ENCODE results near the gene PTPN14. TPM values are rescaled to one million over a fixed set of nuclear protein-coding genes. Genes with fewer than 3 reads are reported as not detected.

The PTPN14 gene
- total RNA-seq, 1 experiment from 2014 or later, result 76.4 TPM

GRCh38 chr1:214440219-214440965 lies 111.0 kb downstream of the PTPN14 start:
- Histone ChIP-seq H3K79me2 (ENCODE audit: insufficient read depth, low read length) (peaks cover 3% of the 10 kb centered on the region; the same call in 1 of the 2 replicates), H2AK5ac (ENCODE audit: insufficient read length, low read length) (no peak overlapping the region), H3K27me3 (ENCODE audit: insufficient read depth, low read length) (no peaks in the 10 kb centered on the region), H4K20me1 (ENCODE audit: control insufficient read depth, insufficient read depth, insufficient read length) (no peaks in the 10 kb centered on the region), H3K9me3 (ENCODE audit: control insufficient read depth, low read depth, low read length) (no peaks in the 10 kb centered on the region), H2AFZ (ENCODE audit: low read length) (no peak overlapping the region), H3K18ac (ENCODE audit: insufficient read length, low read depth, low read length) (no peak overlapping the region), H3K4me2 (ENCODE audit: insufficient read depth, insufficient read length, low read length) (peak overlapping the region; percentile 20), H3K4me1 (ENCODE audit: insufficient read depth, low read length) (peaks cover 15% of the 10 kb centered on the region; the same call in 1 of the 2 replicates), H4K8ac (replicated peaks; ENCODE audit: insufficient read length, low read depth, low read length) (no peak overlapping the region), H3K23ac (ENCODE audit: insufficient read length, low read depth, low read length) (no peak overlapping the region), H3T11ph (ENCODE audit: low read length) (no peak overlapping the region), H3K14ac (ENCODE audit: insufficient read depth, low read length) (no peak overlapping the region), H2BK5ac (ENCODE audit: insufficient read length, low read length) (no peak overlapping the region), H3K23me2 (ENCODE audit: insufficient read length, low read depth, low read length, poor library complexity, severe bottlenecking) (no peaks in the 10 kb centered on the region), H3K4ac (ENCODE audit: low read depth, low read length) (no peak overlapping the region), H3K9ac (ENCODE audit: extremely low read depth, insufficient read length, low read length) (peak overlapping the region; percentile 28), H3K27ac (ENCODE audit: insufficient read length, low read depth, low read length) (peak overlapping the region; percentile 96), H2BK12ac (ENCODE audit: insufficient read length, low read depth, low read length) (no peak overlapping the region), H4K91ac (ENCODE audit: insufficient read length, low read depth, low read length) (peak overlapping the region; percentile 5), H2BK20ac (ENCODE audit: low read depth, low read length, poor library complexity, severe bottlenecking) (no peak overlapping the region), H2BK15ac (ENCODE audit: low read depth, low read length) (no peak overlapping the region), H4K5ac (ENCODE audit: insufficient read length, low read depth, low read length) (no peak overlapping the region), H2BK120ac (ENCODE audit: low read depth, low read length, poor library complexity, severe bottlenecking) (no peak overlapping the region), H3K56ac (ENCODE audit: insufficient read length, low read depth, low read length) (no peak overlapping the region), H3K79me1 (ENCODE audit: insufficient read depth, low read depth, low read length, poor library complexity, severe bottlenecking) (no peaks in the 10 kb centered on the region)
- TF ChIP-seq, protein P1, sequence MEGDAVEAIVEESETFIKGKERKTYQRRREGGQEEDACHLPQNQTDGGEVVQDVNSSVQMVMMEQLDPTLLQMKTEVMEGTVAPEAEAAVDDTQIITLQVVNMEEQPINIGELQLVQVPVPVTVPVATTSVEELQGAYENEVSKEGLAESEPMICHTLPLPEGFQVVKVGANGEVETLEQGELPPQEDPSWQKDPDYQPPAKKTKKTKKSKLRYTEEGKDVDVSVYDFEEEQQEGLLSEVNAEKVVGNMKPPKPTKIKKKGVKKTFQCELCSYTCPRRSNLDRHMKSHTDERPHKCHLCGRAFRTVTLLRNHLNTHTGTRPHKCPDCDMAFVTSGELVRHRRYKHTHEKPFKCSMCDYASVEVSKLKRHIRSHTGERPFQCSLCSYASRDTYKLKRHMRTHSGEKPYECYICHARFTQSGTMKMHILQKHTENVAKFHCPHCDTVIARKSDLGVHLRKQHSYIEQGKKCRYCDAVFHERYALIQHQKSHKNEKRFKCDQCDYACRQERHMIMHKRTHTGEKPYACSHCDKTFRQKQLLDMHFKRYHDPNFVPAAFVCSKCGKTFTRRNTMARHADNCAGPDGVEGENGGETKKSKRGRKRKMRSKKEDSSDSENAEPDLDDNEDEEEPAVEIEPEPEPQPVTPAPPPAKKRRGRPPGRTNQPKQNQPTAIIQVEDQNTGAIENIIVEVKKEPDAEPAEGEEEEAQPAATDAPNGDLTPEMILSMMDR (conservative IDR thresholded peaks at IDR 0.05), result no peak
- Mint-ChIP-seq H3K4me1 (peaks cover 59 to 73% of the 10 kb centered on the region in 2 experiments), H3K27me3 (ENCODE audit: low read depth) (no peaks in the 10 kb centered on the region), H3K4me3 (no peak overlapping the region), H3K27ac (peak overlapping the region; percentile 68 to 96 (median 95)), H3K36me3 (ENCODE audit: insufficient read depth in 1 of 3, low read depth in 3 of 3) (peaks cover 0 to 5% (median 4%) of the 10 kb centered on the region in 3 experiments; a peak in 2 of 7 replicates), H3K9me3 (no peaks in the 10 kb centered on the region; a peak in 1 of 5 replicates)
- no CpG with 5 or more reads among the region's 4 CpGs for WGBS (ENCODE audit: extremely low coverage, insufficient read length, low lambda C conversion rate)
- DNase-seq, result peak; percentile 40
